WI38 (cell line): ENCODE data around the gene KRTAP4-4.
"Not testable (repeated sequence)": the region's sequence is repeated elsewhere in the genome, so short reads cannot be mapped to it uniquely, and the experiment has no call there.

Experiments used
- H3K4me3 ChIP-seq: 2 replicates; pipeline ENCODE4 v1.5.1; 2011; ENCODE audit warnings: low read depth, mild to moderate bottlenecking, control low read depth, low read length
- CTCF ChIP-seq: IDR thresholded peaks from 2 replicates; pipeline ENCODE4 v1.5.1; 2012; ENCODE audit warnings: low read depth, mild to moderate bottlenecking, control low read depth, low read length

Gene KRTAP4-4

GRCh38 chr17:41160648-41161047 lies at the start of gene KRTAP4-4:
TSS of gene KRTAP4-4 (minus strand) at chr17:41160748. CDS start at chr17:41160691, 57 bp downstream.
- H3K4me3 ChIP-seq, result no peak within 1 kb of the TSS
- no peak for TF ChIP-seq CTCF

- TF ChIP-seq CTCF, result no peak
These were observed 39.0 kb upstream of the KRTAP4-4 start for GRCh38 chr17:41199421-41200078.

GRCh38 chr17:41196068-41196467 lies 35.5 kb upstream of the KRTAP4-4 start:
- no peak for TF ChIP-seq CTCF
- no peak overlapping the region for H3K4me3 ChIP-seq

More at GRCh38 chr17:41199421-41200078, 39.0 kb upstream of the KRTAP4-4 start:
- H3K4me3 ChIP-seq, result no peak overlapping the region

- no peak overlapping the region for H3K4me3 ChIP-seq
- TF ChIP-seq CTCF, result no peak
These were observed 29.8 kb upstream of the KRTAP4-4 start for GRCh38 chr17:41190328-41190727.

GRCh38 chr17:41189837-41190318 lies 29.3 kb upstream of the KRTAP4-4 start, which contains the start of gene KRTAP9-1:
TSS of gene KRTAP9-1 (plus strand) at chr17:41189887. CDS start at chr17:41189887, 0 bp downstream.
- H3K4me3 ChIP-seq, result not testable (repeated sequence)

- TF ChIP-seq CTCF, result no peak
- no peak overlapping the region for H3K4me3 ChIP-seq
These were observed 26.3 kb upstream of the KRTAP4-4 start for GRCh38 chr17:41186872-41187271.

GRCh38 chr17:41185001-41185400 lies 24.5 kb upstream of the KRTAP4-4 start:
- H3K4me3 ChIP-seq, result no peak overlapping the region
- no peak for TF ChIP-seq CTCF
